Measurements from ENCODE around the gene ALPK3.

Gene ALPK3

GRCh38 chr15:84810073-84810840 lies 6.9 kb upstream of the ALPK3 start:
- DNase-seq (ENCODE audit: low read depth), result no peak
- no peak for TF ChIP-seq CTCF (IDR thresholded peaks at IDR 0.05; ENCODE audit: insufficient read depth, low read depth, low read length, missing control alignments)
- H3K4me3 ChIP-seq (ENCODE audit: low read length), result no peak overlapping the region

- no peak for DNase-seq (ENCODE audit: low read depth)
- TF ChIP-seq CTCF (IDR thresholded peaks at IDR 0.05; ENCODE audit: insufficient read depth, low read depth, low read length, missing control alignments), result no peak
- H3K4me3 ChIP-seq (ENCODE audit: low read length), result no peak overlapping the region
Measured at GRCh38 chr15:84811151-84811550, 6.0 kb upstream of the ALPK3 start.

GRCh38 chr15:84811828-84812227 lies 5.3 kb upstream of the ALPK3 start:
- no peak overlapping the region for H3K4me3 ChIP-seq (ENCODE audit: low read length)
- DNase-seq (ENCODE audit: low read depth), result no peak
- TF ChIP-seq CTCF (IDR thresholded peaks at IDR 0.05; ENCODE audit: insufficient read depth, low read depth, low read length, missing control alignments), result no peak

GRCh38 chr15:84812842-84813241 lies 4.3 kb upstream of the ALPK3 start:
- no peak for TF ChIP-seq CTCF (IDR thresholded peaks at IDR 0.05; ENCODE audit: insufficient read depth, low read depth, low read length, missing control alignments)
- DNase-seq (ENCODE audit: low read depth), result no peak
- H3K4me3 ChIP-seq (ENCODE audit: low read length), result no peak overlapping the region

- no peak for TF ChIP-seq CTCF (IDR thresholded peaks at IDR 0.05; ENCODE audit: insufficient read depth, low read depth, low read length, missing control alignments)
- no peak overlapping the region for H3K4me3 ChIP-seq (ENCODE audit: low read length)
- no peak for DNase-seq (ENCODE audit: low read depth)
Measured at GRCh38 chr15:84813435-84813834, 3.7 kb upstream of the ALPK3 start.

GRCh38 chr15:84813931-84814330 lies 3.2 kb upstream of the ALPK3 start:
- DNase-seq (ENCODE audit: low read depth), result no peak
- TF ChIP-seq CTCF (IDR thresholded peaks at IDR 0.05; ENCODE audit: insufficient read depth, low read depth, low read length, missing control alignments), result no peak
- H3K4me3 ChIP-seq (ENCODE audit: low read length), result no peak overlapping the region

GRCh38 chr15:84814916-84815315 lies 2.2 kb upstream of the ALPK3 start:
- no peak for DNase-seq (ENCODE audit: low read depth)

More at GRCh38 chr15:84814916-84815315, 2.2 kb upstream of the ALPK3 start:
- TF ChIP-seq CTCF (IDR thresholded peaks at IDR 0.05; ENCODE audit: insufficient read depth, low read depth, low read length, missing control alignments), result no peak
- no peak overlapping the region for H3K4me3 ChIP-seq (ENCODE audit: low read length)

Data from epithelial cell of esophagus (primary cell).